DMS114 treated with DMSO at 0.1 percent for 48 hours (cell line): ENCODE data around the gene CHST15.

Experiments used
- DNase-seq: peaks from one replicate; lab custom pipeline; 2025; ENCODE audit not compliant: unreplicated experiment; lab: John Stamatoyannopoulos, UW

Gene CHST15

DNA sequence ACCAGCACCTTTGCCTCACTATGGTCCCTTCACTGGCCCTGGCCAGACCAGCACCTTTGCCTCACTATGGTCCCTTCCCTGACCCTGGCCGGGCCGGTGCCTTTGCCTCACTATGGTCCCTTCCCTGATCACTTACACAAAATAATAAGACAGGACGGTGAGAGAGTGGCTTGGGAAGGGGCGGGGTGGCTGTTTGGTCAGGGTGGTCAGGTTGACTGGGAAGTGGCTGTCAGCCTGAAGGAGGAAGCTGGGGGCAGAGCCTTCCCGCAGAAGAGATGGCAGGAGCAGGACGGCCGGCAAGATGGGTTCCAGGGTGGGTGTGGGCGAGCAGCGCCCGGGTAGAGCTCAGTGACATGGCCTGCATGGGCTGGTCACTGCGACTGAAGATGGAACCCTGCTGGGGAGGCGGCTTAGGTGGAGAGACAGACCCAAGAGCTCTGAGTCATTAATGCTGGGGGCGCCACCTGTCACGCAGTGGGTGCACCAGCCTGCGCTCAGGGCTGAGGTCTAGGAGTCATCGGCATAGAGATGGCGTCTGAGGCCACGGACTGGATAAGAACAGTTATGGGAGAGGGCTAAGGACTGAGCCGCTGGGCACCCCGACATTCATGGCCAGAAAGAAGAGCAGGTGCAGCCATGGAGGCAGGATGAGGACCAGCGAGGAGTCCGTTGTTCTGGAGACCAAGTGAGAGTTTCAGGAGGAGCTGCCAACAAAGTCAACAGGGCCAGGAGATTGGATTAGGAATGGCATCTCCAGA, 91.8 kb downstream of the CHST15 start:
- no peak for DNase-seq

DNA sequence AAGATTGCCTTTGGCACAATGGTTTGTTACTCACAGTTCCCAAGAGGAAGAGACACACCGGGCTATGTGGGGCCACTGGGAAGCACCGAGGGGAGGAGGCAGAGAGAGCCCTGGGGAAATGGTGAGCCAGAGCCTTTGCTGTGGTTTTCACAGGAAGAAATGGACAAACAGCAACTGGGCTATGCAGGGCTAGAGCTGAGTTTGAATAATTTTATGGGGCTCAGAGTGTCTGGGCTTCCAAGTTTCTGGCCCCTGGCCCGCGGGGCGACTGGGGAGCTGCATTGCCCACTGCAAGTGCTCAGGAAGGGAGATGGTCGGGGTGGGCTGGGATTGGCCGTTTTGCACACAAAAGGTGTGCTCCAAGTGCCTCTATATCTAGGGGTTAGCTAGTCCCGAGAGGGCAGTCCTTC, 92.6 kb downstream of the CHST15 start:
- DNase-seq, result no peak

DNA sequence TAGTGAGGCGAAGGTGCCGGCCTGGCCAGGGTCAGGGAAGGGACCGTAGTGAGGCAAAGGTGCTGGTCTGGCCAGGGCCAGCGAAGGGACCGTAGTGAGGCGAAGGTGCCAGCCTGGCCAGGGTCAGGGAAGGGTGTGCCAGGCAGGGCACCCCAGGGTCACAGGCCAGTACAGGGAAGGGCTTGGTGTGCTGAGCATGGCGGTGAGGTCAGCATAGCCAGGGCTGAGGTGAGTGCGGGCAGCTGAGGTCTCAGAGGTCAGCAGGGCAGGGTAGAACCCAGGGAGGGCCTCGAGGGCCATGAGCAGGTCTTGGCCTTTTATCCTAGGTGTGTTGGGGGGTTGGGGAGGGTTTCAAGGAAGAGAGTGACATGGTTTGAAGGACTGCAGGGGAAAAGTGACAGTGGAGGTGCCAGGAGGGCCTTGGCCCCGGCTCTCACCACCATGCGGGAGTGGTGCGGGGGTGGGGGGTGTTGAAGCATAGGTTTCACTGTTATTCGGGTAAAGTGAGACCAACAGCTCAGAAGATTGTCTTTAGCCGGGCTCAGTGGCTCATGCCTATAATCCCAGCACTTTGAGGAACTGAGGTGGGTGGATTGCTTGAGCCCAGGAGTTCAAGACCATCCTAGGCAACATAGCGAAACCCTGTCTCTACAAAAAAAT, 93.3 kb downstream of the CHST15 start:
- DNase-seq, result no peak

DNA sequence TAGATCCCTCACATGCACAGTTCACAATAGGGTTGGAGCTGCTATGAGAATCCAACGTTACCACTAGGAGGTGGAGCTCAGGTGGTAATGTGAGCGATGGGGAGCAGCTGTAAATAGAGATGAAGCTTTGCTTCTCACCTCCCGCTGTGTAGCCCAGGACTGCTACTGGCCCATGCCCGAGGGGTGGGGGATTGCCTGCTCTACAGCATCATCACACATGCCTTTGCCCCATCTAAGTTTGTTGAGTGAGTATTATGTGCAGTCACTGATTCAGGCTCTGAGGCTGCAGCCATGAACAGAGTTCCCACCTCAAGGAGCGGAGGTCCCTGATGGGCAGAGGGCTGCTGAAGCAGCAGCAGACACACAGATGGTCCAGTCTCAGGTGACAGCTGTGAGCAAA, 94.1 kb downstream of the CHST15 start:
- no peak for DNase-seq

DNA sequence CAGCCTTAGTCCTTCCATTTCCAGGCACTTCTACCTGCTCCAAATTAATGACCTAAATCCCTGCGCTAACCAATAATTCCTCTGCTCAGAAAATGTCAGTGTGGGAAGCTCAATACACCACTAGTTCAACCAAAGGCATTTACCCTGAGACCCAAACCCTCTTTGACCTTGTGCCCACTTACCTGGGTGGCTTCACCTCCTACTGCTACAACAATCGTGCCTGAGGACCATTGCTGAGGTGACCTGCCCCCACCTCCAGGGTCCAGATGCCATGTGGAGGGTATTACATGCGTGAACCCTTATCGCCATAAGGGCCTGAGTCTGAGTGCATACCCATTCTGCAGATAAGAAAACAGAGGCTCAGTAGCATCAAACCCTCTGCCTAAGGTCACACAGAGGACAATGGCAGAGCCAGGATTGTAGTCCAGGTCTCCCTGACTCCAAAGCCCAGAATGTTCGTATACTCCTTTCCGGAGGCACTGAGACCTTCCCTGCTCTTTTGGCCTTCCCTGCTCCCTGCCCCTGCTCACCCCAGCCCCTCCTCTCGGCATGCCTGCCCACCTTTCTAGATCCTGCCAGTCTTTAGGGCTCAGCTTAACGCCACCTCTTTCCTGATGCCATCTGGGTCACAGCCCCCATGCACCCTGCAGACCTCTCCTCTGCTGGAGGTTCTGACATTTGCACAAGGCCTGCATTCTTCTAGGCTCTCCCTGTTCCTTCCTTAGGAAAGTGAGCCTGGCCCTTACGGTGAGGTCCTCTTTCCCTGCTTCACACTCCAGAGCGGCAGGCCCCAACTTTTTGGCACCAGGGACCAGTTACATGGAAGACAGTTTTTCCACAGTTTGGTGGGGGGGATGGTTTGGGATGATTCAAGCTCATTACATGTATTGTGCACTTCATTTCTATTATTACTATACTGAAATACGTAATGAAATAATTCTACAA, 94.9 kb downstream of the CHST15 start:
- DNase-seq, result no peak

DNA sequence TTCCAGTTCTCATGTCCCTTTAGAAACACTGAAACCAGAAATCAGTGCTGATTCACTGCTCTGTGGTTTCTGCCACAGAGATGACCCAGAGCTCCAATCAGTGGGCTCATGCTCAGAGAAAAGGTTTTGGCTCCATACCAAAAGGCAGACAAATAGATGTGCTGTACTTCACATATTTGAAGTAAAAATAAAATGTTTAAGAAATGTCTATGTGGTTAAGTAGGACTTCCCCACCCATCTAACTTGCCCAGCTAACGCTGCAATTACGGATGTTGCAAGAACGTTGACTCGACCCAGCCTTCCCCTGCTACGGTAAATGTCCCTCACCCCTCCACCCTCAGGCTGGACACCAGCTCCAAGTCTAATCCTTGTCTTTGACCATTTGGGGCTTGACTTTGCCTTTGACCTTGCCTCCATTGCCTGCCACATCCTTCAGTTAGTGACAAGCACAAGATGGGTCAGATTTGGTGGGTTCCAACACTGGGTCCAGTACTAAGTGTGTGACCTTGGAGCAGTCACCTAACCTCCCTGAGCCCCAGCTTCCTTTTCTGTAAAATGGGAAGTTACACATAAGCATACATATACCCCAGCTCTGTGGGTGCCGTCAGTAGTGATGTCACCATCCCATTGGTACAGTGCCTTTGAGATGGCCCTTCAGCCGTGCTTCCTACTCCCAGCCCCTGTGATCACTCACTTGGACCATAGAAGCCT, 95.8 kb downstream of the CHST15 start:
- DNase-seq, result no peak

DNA sequence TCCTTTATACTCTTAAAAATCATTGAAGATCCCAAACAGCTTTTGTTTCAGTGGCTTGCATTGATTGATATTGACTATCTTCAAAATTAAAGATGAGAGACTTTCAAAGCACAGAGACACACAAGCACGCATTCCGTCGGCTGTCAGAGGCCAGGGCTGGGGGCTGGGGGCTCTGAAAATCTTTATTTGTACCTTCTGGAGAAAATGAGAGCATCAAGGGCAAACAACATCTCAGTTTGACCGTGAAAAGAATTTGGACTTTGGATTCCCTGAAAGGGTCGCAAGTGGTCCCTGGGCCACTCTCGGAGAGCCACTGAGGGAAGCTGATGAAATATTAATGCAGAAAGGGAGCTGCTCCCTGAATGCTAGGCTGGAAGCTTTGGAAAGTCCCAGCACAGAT, 96.4 kb downstream of the CHST15 start:
- DNase-seq, result no peak

DNA sequence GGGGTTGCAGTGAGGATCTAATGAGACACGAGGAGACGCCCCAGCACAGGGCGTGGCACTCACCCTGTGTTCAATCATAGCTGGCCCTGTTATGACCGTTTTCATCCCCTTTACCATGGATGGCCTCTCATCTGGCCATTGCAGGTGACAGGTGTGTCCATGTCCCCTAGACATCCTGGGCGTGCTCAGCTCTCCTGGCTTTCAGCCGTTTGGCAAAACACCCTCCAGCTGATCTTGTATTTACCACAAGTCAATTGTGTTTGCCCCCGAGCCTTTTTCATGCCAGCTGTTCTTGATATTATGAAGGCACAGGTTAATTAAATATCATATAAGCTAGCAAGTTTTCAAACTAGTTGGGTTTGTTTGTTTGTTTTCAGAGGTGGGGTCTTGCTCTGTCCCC, 97.1 kb downstream of the CHST15 start:
- no peak for DNase-seq

DNA sequence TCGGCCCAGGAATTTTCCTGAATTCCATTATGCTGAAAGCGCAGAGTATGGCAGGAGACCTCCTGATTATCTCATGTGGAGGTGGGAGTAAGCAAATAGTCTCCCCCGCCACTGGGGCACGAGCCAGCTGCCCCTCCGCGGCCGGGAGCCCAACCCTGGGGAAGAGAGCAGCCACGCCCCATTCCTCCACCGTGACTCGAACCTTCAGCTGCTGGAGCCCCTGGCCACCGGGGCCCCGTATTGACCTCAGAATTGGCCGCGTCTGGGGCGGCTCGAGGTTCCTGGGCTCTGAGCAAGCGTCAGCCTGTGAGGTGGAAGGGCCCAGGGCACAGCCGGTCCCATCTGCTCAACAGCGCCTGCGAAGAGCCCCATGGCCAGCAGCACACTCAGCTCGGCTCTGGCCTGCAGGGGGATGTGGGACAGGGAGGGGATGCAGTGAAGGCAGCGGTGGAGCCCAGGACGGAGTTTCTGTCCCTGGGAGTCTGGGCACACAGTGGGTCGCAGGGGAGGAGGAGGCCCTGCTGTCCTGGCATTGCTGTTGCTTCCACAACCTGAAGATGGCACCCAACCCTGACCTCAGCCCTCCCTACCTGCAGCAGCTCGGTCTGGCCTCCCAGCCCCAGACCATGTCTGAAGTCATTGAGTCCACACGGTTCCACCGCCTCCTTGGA, 97.8 kb downstream of the CHST15 start:
- DNase-seq, result no peak

DNA sequence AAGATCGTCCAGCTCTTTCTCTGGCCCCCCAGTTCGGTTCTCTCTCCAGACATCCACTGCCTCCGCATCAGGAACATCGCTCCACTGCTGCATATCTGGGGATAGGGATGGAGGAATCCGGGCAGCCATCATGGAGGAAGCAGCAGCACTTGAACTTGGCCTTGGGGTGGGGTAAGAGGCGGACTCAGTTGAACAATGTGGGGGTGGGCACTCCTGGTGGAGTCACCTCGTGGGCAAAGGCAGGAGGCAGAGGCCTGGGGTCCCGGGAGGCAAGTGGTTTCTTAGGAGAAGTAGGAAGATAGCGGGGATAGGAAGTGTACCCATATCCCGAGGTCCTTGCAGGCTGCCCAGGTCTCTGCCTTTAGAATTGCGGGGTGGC, 98.3 kb downstream of the CHST15 start:
- no peak for DNase-seq

DNA sequence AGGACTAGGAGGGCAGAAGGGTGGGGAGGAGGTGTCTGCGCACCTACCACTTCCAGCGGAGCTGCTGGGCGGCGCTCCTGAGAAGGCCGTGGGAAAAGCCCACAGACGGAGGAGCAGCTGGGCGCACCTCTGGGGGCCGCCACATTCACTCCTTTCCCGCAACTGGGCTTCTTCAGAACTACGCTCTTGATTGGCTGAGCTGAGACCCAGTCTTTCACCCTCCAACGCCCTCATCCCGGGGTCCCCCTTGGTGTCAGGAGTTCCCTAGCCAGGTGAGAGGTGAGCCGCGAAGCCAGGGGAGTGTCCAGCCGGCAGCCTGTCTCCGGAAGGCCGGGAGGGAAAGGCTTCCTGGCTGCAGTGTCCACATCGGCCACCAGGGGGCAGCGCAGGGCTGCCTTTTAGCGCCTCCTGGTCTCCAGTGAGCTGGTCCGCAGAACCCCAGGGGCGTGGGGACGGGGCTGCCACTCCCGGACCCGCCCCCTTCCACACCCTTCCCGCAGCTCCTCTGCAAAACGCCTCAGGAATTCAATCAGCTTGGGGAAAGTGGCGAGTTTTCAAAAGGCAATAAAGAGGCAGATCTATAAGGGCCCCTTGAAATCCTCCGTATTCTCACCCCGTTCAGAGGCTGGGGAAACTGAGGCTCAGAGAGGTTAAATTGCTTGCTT, 98.8 kb downstream of the CHST15 start:
- peak; percentile 70 for DNase-seq

DNA sequence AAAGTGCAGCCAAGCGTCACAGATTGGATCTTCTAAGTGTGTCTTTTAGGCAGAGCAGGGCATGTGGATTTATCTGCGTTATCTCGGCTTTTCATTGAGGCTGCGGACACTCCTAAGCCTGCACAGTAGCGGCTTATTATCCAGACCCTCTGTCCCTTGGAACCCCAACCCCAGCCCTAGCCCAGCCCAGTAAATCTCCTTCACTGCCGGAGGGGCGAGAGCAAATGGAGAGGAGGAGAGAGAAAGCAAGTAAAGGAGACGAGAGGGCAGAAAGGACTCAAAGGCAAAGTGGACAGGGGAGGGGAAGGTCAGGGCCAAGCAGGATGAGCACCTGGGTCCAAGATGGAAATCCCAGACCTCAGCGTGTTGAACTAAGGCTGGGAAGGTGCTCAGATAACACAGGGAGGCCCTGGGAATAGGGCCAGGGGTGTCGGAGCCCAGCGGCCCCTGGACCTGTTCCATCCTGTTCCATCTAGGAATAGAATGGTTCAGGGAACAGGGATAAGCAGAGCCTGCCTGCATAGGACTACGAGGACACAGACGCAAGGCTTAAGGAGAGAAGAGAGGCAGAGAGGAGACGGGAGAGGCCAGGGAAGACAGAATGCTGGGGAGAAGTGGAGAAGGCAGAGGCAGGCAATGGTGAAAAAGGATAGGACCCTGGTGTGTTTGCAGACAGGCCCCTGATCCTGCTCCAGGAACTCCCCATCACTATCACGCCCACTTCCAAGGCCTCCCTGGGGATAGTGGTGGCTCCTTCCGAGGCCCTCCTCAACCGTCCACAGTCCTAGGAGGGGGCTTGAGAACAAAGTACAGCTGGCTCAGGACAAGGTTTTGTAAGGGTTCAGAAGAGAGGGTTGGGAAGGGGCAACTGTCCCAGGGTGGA, 99.6 kb downstream of the CHST15 start:
- DNase-seq, result no peak

DNA sequence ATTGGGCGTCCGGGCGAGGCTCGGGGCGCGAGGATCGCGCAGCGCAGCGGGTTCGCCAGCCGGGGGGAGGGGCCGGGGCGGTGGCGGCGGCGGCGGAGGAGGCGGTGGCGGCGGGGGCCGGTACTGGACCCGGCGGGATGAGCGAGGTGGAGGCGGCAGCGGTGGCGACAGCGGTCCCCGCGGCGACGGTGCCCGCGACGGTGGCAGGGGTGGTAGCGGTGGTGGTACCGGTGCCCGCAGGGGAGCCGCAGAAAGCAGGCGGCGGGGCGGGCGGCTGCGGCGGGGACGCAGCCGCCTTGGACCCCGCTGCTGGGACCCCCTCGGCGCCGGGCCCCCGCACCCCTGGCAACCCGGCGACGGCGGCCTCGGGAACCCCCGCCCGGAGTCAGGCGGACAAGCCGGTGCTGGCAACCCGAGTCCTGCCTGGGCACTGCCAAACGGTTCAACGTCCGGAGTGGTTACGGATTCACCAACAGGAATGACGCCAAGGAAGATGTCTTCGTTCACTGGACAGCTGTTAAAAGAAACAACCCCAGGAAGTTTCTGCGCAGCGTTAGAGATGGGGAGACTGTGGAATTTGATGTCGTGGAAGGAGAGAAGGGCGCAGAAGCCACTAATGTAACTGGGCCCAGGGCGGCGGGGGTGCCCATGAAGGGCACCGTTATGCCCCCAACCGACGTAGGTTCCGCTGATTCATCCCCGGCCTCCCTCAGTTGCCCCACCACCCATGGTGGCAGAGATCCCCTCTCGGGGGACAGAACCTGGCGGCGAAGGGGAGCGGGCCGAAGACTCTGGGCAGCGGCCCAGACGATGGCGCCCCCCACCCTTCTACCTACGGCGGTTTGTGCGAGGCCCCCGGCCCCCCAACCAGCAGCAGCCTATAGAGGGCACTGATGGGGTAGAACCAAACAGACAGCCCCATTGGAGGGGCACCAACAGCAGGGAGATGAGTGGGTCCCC, 101.5 kb downstream of the CHST15 start:
- no peak for DNase-seq

DNA sequence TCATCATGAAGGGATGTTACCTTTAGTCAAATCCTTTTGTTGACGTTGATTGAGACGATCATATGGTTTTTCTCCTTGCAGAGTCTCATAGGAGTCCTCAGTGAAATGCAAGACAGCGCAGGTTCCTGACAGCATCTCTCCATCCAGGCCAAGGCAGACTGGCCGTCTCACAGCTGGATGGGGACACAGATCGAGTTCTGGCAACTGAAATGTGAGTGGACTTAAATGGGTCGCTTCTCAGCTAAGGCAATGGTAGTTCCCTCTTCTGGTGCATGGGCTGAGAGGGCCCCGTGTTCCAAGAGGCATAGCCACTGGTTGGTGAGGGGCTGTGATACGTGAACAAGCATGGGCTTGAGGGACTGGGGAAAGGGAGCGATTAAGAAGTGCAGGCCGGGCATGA, 102.5 kb downstream of the CHST15 start:
- DNase-seq, result no peak

DNA sequence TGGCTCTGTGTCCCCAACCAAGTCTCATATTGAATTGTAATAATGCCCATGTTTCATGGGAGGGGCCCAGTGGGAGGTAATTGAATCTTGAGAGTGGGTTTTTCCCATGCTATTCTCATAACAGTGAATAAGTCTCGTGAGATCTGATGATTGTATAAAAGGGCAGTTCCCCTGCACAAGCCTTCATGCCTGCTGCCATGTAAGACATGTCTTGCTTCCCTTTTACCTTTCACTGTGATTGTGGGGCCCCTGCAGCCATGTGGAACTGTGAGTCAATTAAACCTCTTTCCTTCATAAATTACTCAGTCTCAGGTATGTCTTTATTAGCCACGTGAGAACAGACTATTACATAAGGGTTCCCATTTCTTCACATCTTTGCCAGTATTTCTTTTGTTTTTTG, 104.7 kb downstream of the CHST15 start:
- DNase-seq, result no peak

DNA sequence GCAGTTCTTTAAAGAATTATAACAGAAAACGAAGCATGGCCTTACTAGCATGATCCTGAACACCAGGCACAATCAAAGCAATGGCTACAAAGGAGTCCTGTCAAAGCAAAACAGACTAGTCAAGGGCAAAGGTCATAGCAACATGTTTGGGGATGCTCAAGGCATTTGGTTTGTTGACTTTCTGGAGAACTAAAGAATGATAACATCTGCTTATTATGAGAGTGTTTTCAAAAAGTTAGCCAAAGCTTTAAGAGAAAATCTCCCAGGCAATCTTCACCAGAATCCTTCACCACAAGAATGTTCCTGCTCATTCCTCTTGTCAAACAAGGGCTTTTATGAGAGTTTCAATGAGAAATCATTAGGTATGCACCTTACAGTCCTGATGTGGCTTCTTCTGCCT, 106.7 kb downstream of the CHST15 start:
- DNase-seq, result no peak

DNA sequence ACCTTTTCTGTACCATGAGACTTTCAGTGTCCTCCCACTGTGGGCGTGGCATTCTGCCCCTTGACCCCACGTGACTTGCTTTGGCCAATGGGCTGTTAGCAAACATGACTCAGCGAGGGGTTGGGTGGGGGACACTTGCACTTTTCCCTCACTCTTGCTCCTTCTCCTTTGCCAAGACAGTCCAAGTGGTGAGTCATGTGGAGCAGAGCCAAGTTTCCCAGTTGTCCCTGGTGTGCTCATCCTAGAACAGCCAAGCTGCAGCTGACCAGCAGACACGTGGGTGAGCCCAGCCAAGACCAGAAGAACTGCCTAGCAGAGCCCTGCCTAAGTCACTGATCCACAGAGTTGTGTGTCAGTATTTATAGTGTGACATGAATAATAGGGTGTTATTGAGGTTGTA, 119.0 kb downstream of the CHST15 start:
- DNase-seq, result no peak
